GM12874 (cell line): ENCODE results near the gene IGSF22.

ENCODE experiments used
- CTCF ChIP-seq: IDR thresholded peaks from 2 replicates; pipeline ENCODE4 v1.5.1; 2011; ENCODE audit warnings: low read depth, mild to moderate bottlenecking, control low read depth, low read length, moderate library complexity; ENCODE audit not compliant: insufficient read depth

Gene IGSF22

GRCh38 chr11:18703001-18703763, 22.8 kb downstream of the IGSF22 start:
- no peak for TF ChIP-seq CTCF

GRCh38 chr11:18701614-18702216, 24.3 kb downstream of the IGSF22 start:
- TF ChIP-seq CTCF: no peak

DNA sequence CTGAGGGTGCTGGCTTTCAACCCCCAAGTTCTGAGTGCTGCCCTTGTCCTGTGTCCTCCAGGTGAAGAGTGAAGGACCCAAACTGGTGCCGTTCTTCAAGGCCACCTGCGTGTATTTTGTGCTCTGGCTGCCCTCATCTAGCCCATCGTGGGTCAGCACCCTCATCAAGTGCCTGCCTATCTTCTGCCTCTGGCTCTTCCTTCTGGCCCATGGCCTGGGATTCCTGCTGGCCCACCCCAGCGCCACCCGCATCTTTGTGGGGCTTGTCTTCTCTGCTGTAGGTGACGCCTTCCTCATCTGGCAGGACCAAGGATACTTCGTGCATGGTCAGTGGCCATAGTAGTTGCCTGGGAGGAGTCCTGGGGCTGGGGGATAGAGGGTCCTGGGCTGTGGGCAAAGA, 25.1 kb downstream of the IGSF22 start:
- TF ChIP-seq CTCF: no peak

DNA sequence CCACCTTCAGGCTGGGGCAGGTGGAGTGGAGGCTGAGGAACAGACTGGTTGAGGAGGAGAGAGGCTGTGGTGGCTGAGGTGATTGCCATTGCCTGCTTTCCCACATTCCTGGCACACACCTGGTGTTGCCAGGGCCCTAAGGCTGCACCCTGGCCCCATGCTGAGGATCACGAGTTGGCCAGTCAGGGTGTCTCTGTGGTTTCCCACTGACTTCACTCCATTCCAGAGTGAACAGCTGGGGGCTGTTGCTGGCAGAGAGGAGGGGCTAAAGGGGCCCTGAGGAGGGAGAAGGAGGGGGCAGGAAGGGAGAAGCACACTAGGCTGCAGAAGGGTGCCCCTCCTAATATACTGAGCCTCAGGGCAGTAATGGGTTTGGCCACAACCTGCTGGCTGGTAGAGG, 25.6 kb downstream of the IGSF22 start:
- no peak for TF ChIP-seq CTCF

DNA sequence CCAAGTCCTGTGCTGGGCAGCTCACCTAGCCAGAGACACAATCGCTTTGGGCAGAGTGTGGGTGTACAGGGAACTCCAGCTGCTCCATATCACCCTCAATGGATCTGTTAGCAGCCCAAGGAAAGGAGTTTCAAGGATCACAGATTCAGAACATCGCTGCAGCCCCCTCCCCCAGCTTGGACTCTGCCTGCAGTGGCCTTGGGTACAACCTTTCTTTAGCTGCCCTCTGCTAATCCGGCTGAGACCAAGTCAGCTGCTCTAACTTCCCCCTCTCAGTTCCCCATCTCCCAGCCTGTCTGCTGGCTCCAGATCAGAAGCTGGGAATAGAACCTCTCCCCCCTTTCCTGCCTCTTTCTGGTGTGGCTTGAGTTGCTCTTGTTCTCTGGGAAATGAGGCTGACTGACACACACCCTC, 26.1 kb downstream of the IGSF22 start:
- TF ChIP-seq CTCF: no peak

- no peak for TF ChIP-seq CTCF
Observed at GRCh38 chr11:18699269-18699596, 26.8 kb downstream of the IGSF22 start.

DNA sequence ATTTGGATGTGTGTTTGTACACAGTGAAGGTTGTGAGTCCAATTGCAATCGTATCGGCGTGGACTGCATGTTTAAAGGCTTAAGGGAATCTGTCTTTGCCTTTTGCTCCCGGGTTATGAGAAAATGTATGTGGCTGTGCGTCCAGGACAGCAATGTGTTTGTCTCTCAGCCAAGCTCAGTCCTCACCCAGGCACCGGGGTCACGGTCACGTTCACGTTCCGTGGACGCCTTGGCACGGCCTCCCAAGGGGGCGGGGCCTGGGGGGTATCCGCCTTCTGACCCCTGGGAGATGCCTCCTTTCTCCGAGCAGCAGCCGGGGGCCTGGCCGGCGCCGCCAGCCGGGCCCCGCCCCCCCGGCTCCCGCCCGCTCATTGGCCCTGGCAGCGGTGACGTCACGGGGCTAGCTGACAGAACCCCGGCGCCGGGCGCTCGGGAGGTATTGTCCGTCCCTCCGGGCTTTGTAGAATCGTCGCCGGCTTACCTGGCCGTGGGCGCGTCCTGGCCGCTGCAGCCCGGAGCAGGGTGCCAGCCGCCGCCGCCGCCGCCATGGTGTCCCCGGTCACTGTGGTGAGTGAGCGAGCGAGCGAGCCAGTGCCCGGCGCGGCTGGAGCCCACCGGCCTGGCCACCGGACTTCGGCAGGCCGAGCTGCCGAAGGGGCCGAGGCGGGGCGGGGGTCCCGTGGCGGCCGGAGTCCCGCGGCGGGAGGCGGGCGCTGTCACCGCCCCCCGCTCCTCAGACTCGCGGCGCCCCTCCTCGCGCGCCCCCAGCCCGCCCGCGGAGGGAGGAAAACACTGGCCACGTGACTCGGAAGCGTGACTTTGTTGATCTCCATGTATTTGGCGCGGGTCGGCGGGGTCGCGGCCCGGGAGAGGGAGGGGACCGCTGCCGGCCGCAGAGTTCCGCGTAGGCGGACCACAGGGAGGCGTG, 27.4 kb downstream of the IGSF22 start, which contains the start of gene TMEM86A:
Gene TMEM86A (plus strand): TSS at position 439 of the 928 bp plus-strand sequence. CDS start 108 bp downstream, at position 547.
- TF ChIP-seq CTCF: no peak
